NCI-H2029 treated with DMSO at 0.1 percent for 48 hours (cell line): Measurements from ENCODE around the gene SPC25.
"Not testable (repeated sequence)": the region's sequence is repeated elsewhere in the genome, so short reads cannot be mapped to it uniquely, and the experiment has no call there.

ENCODE experiments used
- DNase-seq: peaks from one replicate; lab custom pipeline; 2025; lab: John Stamatoyannopoulos, UW

The SPC25 gene

DNA sequence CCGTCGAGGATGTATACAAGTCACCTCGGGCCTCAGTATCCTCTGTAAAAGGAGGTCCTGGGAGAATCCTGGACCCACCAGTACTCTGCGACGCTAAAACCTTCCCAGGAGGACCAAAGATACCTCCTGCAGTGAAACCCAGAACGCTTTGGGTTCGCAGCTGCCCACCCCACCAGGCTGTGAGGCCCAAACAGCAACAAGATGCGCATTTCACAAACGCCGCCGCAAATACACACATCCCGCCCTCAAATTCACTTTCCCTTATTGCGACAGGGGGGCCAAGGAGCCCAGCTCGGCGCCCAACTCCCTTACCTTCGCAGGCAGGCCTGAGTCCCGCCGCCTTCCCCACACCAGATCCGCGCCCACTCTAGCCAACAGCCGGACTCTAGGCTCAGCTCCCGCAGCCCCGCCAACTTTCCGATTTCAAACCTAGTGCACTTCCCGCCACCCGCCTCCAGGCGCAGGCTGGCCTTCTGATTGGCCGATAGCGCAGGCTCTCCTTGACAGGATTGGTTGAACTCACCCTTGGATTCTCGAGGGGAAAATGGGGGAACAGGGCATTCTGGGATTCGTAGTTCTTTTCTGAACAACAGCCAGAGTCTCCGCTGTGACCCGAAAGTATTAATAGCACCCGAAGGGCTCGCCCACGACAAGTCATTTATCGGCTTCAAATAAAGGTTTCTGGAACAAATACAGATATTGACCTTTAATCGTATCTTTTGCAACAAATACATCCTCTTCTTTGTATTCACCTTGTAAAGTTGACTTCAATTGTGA, at the start of gene SPC25:
SPC25 (minus strand) TSS at position 425 of the 777 bp plus-strand sequence. CDS start 911 bp downstream, outside the sequence.
- DNase-seq, result peak; percentile 86

DNA sequence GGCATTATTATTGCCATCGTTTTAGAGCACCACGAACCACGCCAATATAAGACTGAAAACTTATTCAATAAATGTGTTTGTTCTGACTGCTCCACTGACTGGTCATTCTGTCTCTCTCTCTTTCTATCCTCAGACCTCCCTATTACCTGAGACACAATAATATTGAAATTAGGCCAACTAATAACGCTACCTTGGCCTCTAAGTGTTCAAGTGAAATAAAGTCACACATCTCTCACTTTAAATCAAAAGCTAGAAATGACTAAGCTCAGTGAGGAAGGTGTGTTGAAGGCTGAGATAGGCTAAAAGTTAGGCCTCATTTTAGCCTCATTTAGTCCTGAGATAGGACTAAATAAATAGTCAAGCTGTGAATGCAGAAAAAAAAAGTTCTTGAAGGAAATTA, 49.7 kb upstream of the SPC25 start:
- DNase-seq, result no peak

DNA sequence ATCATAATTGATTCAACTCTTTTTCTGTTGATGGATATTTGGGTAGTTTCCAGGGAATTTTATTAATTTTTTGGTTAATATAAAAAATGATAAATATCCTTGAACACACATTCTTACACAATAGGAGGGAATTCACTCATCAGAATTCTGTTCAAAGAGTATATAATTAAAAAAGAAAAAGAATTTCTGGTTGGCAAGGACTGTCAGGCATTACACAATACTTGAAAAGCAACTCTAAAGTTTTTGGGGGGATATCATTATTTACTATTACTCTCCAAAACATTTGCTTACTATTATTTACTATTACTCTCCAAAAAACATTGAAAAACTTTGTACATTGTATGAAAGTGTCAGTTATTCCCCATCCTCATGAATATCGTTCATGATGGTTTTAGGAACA, 48.8 kb upstream of the SPC25 start:
- DNase-seq, result no peak

DNA sequence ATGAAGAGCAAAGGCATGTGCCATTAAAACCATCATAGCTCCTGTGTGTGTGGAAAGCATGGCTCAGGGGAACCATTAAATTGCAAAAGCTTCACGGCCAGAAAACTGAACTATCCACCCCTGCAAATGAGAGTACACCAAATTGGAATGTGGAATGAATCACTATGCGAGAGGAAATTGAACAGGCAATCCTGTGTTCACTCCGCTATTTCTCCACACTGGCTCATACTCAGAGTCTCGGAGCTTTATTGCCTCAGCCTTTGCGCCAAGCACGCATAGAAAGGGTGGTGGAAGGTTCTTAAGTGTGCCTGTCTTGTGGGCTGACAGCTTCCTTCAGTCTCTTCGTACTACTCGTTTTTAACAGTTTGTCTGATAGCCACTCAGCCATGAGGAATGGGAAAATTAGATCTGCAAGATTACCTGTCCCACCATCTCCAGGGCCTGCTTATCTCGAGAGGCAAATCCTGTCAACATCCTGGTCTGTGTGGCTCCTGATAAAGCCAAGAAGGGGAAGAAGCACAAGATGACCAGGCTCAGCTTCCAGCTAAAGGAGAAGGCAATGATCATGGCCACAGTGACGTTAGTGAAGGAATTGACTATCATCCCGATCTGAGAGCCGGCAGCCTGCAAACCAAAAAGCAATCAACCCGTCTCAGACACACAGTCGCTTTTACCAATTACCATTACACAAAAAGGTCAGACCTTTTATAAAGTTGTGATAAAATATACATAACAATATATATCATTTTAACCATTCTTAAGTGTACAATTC, 45.8 kb upstream of the SPC25 start:
- no peak for DNase-seq

DNA sequence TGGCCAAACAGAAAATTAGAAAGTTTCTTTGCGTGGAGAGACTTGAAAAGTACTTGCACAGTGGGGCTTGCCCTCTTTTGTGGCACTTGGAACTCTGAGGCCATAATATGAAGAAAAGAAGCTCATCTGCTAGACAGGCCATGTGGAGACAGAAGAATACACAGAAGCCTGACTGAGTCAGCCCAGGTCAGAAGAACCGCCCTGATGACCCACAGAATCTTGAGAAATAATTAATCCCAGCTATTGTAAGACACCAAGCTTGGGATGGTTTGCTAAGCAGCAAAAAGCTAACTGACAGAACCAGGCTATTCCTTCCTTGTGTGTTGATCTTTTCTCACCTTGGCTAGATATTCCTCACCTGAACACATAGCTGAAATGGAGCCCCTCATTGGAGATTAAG, 44.6 kb upstream of the SPC25 start:
- DNase-seq, result no peak

GRCh38 chr2:168932174-168932573, 41.9 kb upstream of the SPC25 start:
- DNase-seq, result not testable (repeated sequence)

DNA sequence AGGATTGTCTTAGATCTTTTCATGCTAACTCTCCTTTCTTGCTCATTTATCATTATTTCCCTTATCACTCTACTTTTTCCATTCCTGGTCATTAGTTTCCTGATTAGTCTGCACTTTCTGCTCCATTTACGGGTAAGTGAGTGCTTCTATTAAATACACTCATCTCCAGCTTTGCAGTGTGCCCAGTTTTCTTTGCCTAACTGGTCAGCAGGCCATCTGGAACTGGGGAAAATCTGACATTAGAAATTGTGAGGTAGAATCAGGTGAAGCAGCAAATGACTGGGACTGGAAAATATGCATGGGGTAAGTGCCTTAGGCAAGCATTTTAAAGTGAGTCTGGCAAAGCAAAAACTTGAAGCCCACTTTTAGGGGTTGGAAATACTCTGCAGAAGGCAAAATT, 40.0 kb upstream of the SPC25 start:
- DNase-seq, result no peak

DNA sequence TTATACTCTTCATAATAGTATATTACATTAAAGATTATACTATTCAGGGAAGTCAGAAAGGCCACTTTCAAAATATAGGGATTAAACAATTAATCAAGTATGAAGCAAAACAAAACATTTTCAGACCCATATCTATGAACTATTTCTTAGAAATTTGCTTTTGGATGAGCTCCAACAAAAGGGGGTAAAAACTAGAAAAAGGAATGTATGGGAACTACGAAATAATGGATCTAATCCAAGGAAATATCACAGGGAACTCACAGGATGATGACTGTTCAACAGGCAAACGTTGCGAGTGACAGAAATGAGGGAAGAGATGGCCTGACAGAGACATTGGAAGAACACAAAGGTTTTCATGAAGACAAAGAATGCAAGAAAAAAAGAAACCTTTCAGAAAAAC, 38.8 kb upstream of the SPC25 start:
- DNase-seq, result no peak

DNA sequence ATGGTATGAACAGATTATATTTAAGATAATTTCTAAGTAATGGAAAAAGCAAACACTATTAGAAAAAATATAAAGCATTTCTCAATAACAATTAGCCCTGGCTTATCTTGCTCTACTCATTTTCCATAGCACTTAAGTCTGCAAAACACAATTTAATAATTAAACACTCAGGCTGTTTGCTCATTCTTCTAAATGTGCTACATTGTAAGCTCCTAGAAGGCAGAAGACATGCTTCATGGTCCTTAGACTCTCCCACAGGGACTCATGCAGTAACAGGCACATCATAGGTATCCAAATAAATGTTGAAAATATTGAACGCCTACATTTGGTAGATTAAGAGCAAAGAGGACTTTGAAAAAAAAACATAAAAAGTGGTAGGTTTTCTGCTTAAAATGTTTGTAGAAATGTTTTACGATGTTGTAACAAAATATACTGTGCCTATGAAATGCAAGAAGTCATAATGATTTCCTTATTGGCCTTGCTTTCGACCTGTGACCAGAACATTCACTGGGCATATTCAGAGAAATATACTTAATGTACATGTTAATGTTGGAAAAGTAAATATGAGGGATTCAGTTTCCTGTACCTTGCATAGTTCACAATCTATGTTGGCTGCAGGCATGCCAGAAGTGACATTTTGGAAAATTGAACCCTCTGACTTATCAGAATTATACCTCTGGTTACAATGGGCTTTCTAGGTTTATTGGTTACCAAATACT, 38.0 kb upstream of the SPC25 start:
- DNase-seq, result no peak

DNA sequence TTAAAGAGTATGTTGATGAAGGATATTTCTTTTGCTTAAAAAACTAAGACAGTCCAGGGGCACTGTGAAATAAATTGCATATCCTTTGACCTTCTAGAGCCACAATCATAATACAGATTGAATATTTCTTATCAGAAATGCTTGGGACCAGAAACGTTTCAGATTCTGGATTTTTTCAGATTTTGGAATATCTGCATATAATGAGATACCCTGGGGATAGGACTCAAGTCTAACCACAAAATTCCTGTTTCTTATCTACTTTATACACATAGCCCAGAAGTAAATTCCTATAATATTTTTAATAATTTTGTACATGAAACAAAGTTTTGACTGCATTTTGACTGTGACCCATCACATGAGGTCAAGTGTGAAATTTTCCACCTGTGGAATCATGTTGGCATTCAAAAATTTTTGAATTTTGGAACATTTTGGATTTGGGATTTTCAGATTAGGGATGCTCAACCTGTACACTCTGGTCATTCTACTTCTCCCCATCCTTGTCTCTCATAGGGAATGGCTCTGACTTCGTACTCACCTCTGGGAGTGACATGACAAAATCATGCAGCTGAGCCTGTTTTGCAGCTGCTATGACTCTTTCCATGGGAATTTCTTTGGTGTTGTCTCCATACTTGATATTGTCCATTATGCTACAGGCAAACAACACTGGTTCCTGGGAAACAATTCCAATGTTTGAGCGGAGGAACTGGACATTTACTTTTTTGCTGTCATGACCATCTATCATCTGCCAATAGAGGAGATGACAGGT, 36.6 kb upstream of the SPC25 start:
- DNase-seq, result no peak

DNA sequence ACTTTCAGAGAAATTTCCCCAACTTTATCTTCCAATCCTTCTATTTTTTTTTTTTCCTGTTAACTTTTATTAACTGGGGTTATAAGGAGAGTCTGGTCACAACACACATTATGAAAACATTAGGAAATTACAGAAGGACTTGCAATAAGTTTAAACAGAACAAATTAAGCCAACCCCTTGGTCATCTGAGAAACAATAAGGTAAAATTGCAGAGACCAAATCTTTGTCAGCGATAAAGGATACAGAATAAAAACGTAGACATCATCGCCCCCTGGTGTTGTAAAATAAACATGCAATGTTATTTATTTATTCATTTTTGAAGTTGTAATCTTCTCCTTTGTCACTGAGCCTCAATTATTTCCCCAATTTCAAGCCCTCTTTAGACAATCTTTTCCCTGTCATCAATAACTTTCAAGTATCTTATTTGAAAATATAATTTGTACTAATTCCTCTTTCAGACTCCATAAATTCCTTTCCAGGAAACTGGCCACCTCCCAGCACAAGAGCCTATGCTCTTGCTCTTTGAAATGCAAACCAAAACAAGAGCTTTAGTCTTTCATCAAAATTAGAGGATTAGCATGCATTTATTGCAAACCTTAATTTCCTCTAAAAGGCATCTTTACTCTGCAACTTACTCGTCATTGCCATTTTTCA, 30.4 kb upstream of the SPC25 start:
- DNase-seq, result peak; percentile 54

GRCh38 chr2:168916331-168916675, 26.1 kb upstream of the SPC25 start:
- no peak for DNase-seq

- no peak for DNase-seq
These were observed 25.5 kb upstream of the SPC25 start for GRCh38 chr2:168915441-168916330.

- no peak for DNase-seq
These were observed 23.3 kb upstream of the SPC25 start for GRCh38 chr2:168913495-168913894.

GRCh38 chr2:168912901-168913369, 22.7 kb upstream of the SPC25 start:
- no peak for DNase-seq

- no peak for DNase-seq
These were observed 22.2 kb upstream of the SPC25 start for GRCh38 chr2:168912466-168912865.

GRCh38 chr2:168910330-168910729, 20.1 kb upstream of the SPC25 start:
- no peak for DNase-seq

DNA sequence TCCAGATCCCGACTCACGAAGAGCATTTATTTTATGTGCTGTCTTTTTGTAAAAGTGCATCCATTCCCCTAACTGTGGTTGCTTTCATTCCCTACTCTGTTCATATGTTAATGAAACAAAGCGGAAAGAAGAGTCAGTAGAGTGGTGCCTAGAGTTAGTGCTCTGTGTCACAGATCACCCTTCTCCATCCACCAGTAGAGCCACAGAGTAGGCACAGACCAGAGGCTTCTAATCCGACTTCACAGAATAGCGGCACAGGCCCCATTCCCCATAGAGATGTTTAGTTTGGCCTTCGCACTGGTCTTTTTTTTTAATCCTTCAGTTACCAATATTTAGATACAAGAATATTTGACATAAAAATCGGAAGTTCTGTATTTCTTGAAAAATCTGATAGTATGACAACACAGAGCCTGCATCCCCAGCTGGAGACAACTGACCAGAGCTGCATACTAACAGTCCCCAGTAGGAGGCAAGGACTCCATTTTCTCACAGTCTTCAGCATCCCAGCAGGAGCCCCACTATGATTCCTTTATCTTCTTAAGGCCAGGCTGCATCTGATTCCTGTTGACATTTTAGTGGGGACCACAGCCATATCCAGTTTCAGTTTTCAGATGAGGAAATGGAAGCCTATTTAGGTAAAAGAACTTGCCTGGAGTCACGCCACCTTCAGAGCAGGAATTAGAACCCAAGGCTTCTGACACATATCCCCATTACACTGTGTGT, 17.9 kb upstream of the SPC25 start:
- DNase-seq, result no peak

GRCh38 chr2:168904358-168904757, 14.1 kb upstream of the SPC25 start:
- no peak for DNase-seq

DNA sequence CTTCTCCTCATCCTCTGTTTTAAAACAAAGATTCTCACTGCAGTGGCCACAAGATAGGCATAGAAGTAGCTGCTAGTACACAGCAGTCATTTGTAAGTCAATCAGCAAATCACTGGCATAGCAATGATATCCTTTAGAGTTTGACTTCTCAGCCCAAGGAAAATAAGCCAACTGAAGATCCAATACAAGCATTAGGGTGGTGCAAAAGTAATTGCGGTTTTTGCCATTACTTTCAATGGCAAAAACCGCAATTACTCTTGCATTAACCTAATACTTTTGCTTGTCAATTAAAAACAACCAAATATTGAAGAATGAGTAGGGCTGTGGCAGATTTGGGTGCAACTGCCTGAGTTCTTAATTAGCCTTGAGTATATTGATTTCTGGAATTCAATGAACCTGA, 13.7 kb upstream of the SPC25 start:
- DNase-seq, result no peak
